Stimulated activated naive CD8-positive, alpha-beta T cell treated with anti-CD3 and anti-CD28 coated beads, Interleukin-15, Interleukin-2, amounts not matched to agents 100 U/mL and 50 U/mL, for 24 hours (primary cell): ENCODE data around the gene KLC3.

ENCODE experiments used
- ATAC-seq: fragments of 150-1000 bp; cut with Tn5 transposase; one replicate; pipeline ENCODE4 v1.10.0; 2021
- DNase-seq: peaks from one replicate; pipeline ENCODE4 v3.0.0; 2021

KLC3 gene

GRCh38 chr19:45376045-45376724 lies 35.6 kb downstream of the KLC3 start:
- ATAC-seq = no peak
- no peak for DNase-seq

GRCh38 chr19:45380107-45380506 lies 39.6 kb downstream of the KLC3 start:
- ATAC-seq = no peak
- DNase-seq = no peak

DNA sequence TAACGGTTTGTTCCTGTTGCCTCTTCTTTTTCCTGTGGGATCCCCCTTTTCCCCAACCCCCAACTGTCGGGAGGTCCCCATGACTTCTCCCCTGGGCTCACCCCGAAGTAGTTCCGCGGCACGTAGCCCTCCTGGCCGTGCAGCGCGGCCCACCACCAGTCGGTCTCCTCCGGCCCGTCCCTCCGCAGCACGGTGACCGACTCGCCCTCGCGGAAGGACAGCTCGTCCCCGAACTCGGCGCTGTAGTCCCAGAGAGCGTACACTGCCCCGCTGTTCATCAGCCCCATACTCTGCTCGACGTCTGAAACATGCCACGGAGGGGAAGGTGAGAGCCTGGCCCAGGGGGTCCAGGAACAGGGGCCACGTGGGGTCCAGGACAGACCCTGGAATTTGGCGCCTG lies 41.9 kb downstream of the KLC3 start:
- no peak for DNase-seq
- ATAC-seq = no peak

- ATAC-seq = peak; percentile 32
- DNase-seq = no peak
Observed at GRCh38 chr19:45385392-45386221, 45.1 kb downstream of the KLC3 start.

GRCh38 chr19:45391346-45391745 lies 50.8 kb downstream of the KLC3 start:
- ATAC-seq = no peak
- DNase-seq = no peak

DNA sequence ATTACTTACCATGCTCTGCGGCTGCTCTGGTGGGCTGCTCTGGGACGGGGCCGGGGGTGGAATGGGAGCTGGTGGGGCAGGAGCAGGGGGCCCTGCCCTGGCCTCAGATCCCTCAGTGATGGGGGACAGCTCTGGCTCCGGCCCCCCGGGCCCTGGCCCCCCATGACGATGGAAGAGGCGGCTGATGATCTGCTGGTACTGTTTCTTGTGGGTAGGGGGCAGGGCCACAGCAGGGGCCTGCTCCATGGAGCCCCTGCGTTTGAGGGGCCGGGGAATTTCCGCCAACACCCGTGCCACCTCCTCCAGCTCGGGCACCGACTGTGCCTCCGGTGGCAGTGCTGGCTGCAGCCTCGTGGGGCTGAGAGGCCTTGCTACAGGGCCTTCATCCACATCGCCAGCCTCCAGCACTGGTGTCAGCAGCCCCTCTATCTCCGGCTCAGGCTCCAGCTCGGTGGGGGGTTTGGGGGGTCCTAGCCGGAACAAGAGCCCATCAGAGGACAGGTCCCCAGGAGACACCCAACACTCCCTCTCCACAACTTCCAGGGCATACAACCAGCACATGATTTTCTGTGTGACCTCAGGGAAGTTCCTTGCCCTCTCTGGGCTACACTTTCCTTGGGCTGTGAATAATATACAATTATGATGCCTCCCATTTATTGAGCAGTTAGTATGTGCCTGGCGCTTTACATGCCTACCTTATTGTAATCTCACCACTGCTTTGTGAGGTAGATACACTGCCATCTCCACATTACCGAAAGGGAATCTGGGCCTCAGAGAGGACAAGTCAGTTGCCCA lies 51.5 kb downstream of the KLC3 start:
- no peak for DNase-seq
- ATAC-seq = no peak

- DNase-seq = no peak
- no peak for ATAC-seq
Observed at GRCh38 chr19:45395821-45396617, 55.5 kb downstream of the KLC3 start.

GRCh38 chr19:45400192-45400591 lies 59.6 kb downstream of the KLC3 start:
- no peak for ATAC-seq
- no peak for DNase-seq
